Breast epithelium (tissue), 4 donors: ENCODE measurements around the gene RAET1G. TPM values are rescaled to one million over a fixed set of nuclear protein-coding genes. Genes with fewer than 3 reads are reported as not detected.
"Not testable (repeated sequence)": the region's sequence is repeated elsewhere in the genome, so short reads cannot be mapped to it uniquely, and the experiment has no call there.

ENCODE experiments used
- DNase-seq, 2 donors: peaks; one replicate each; pipeline ENCODE4 v3.0.0-alpha.2; 2019; ENCODE audit warnings: low spot score in 2 of 2
- H3K27ac ChIP-seq, 2 donors: fragments of 200-600 bp; sonication (generic) in 1 of 2; one replicate each; pipeline ENCODE4 v1.5.1; 2016 to 2019; ENCODE audit warnings: mild to moderate bottlenecking in 1 of 2
- H3K27me3 ChIP-seq, 2 donors: fragments of 200-600 bp; sonication (generic) in 1 of 2; one replicate each; pipeline versions ENCODE4 v1.5.1 to v1.6.0; 2017 to 2019; ENCODE audit warnings: control low read depth in 1 of 2, mild to moderate bottlenecking in 1 of 2
- H3K36me3 ChIP-seq: fragments of 200-600 bp; one replicate; pipeline ENCODE4 v1.5.1; 2019
- H3K4me1 ChIP-seq, 2 donors: fragments of 200-600 bp; sonication (generic); one replicate each; pipeline ENCODE4 v1.5.1; 2016 to 2019; ENCODE audit warnings: control low read depth in 1 of 2
- H3K4me3 ChIP-seq, 3 donors: fragments of 200-600 bp; sonication (generic); 1 replicate in 2 of 3; 2 replicates in 1 of 3; pipeline ENCODE4 v1.5.1; 2016 to 2019; ENCODE audit warnings: mild to moderate bottlenecking in 3 of 3, moderate library complexity in 2 of 3
- H3K9me3 ChIP-seq, 2 donors: fragments of 200-600 bp; sonication (generic) in 1 of 2; one replicate each; pipeline ENCODE4 v1.5.1; 2016 to 2019; ENCODE audit warnings: control low read depth in 1 of 2
- POLR2A ChIP-seq: fragments of 450-650 bp; IDR thresholded peaks from one replicate; pipeline ENCODE4 v1.6.1; 2016; ENCODE audit warnings: antibody characterized with exemption, mild to moderate bottlenecking, moderate library complexity
- POLR2AphosphoS5 ChIP-seq, 3 donors: sonication (generic); formaldehyde crosslinking; IDR thresholded peaks; one replicate each; pipeline ENCODE4 v1.6.1; 2017; ENCODE audit warnings: antibody characterized with exemption in 3 of 3
- intact Hi-C: fragments of 100-400 bp; cut with DNase I; formaldehyde crosslinking; loops from one replicate; pipeline ENCODE4 v1.15.1; 2023; ENCODE audit warnings: low total_unique reads
- total RNA-seq, 3 donors: library from RNA; depleted of rRNA; stranded (reverse); fragments of >200 nt; gene quantifications; one replicate each; pipeline ENCODE4 v1.1.0, GENCODE V29; 2016
- TF ChIP-seq, protein P1 (sequence below), 3 donors: fragments of 450-650 bp; IDR thresholded peaks; one replicate each; pipeline ENCODE4 v1.5.1; 2016 to 2017; ENCODE audit warnings: antibody characterized with exemption in 3 of 3, mild to moderate bottlenecking in 3 of 3, moderate library complexity in 3 of 3

The RAET1G gene
- total RNA-seq, 3 donors from 2014 or later = 2.2 TPM; not detected in 2

DNA sequence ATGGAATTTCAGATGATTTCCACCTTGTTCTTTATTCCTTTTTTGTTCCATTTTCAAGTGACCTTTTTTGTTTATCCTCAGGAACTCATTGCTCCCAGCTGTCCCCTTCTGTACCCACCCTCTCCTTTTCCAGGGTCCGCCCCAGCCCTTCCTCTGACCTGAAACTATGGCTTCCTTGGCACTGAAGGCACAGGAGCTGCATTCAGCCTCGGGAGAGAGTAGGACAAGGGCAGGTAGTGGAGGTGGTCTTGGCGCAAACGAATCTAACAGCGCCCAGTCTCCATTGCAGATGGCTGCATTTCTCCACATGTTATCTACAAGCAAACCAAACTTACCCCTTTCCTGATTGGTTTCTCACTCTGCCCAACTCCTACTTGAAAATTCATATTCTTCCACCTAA is 10.1 kb upstream of the RAET1G start:
- no peaks in the 10 kb centered on the region for H3K36me3 ChIP-seq
- H3K9me3 ChIP-seq = no peaks in the 10 kb centered on the region
- TF ChIP-seq POLR2A = no peak
- TF ChIP-seq POLR2AphosphoS5 (IDR thresholded peaks at IDR 0.05) = no peak
- TF ChIP-seq, protein P1, sequence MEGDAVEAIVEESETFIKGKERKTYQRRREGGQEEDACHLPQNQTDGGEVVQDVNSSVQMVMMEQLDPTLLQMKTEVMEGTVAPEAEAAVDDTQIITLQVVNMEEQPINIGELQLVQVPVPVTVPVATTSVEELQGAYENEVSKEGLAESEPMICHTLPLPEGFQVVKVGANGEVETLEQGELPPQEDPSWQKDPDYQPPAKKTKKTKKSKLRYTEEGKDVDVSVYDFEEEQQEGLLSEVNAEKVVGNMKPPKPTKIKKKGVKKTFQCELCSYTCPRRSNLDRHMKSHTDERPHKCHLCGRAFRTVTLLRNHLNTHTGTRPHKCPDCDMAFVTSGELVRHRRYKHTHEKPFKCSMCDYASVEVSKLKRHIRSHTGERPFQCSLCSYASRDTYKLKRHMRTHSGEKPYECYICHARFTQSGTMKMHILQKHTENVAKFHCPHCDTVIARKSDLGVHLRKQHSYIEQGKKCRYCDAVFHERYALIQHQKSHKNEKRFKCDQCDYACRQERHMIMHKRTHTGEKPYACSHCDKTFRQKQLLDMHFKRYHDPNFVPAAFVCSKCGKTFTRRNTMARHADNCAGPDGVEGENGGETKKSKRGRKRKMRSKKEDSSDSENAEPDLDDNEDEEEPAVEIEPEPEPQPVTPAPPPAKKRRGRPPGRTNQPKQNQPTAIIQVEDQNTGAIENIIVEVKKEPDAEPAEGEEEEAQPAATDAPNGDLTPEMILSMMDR (IDR thresholded peaks at IDR 0.05) = no peak
- H3K4me1 ChIP-seq = no peaks in the 10 kb centered on the region
- no peak overlapping the region for H3K27ac ChIP-seq
- intact Hi-C loops = no loop called here
- no peak for DNase-seq
- peaks cover 0 to 30% of the 10 kb centered on the region in 2 donors for H3K27me3 ChIP-seq
- no peak overlapping the region for H3K4me3 ChIP-seq

GRCh38 chr6:149931501-149931900 is 8.6 kb upstream of the RAET1G start:
- no peak overlapping the region for H3K27ac ChIP-seq
- no peak for TF ChIP-seq POLR2A
- no peak for TF ChIP-seq POLR2AphosphoS5 (IDR thresholded peaks at IDR 0.05)
- TF ChIP-seq, protein P1 (IDR thresholded peaks at IDR 0.05) = no peak
- no peak overlapping the region for H3K4me3 ChIP-seq
- peaks cover 0 to 18% of the 10 kb centered on the region in 2 donors for H3K27me3 ChIP-seq
- H3K9me3 ChIP-seq = no peaks in the 10 kb centered on the region
- DNase-seq = no peak
- H3K36me3 ChIP-seq = no peaks in the 10 kb centered on the region
- no peaks in the 10 kb centered on the region for H3K4me1 ChIP-seq
- intact Hi-C loops = no loop called here

GRCh38 chr6:149929422-149929821 is 6.5 kb upstream of the RAET1G start:
- intact Hi-C loops = loop anchor here (5.0 kb wide), 1 partner anchor 92 kb away; no protein-coding TSS in a partner anchor
- Histone ChIP-seq H3K9me3 (no peaks in the 10 kb centered on the region), H3K27ac (no peak overlapping the region), H3K36me3 (no peaks in the 10 kb centered on the region), H3K4me1 (peaks cover 0 to 4% of the 10 kb centered on the region in 2 donors), H3K27me3 (peaks cover 0 to 2% of the 10 kb centered on the region in 2 donors), H3K4me3 (no peak overlapping the region)
- TF ChIP-seq, protein P1 (IDR thresholded peaks at IDR 0.05) = no peak
- TF ChIP-seq POLR2A = no peak
- no peak for TF ChIP-seq POLR2AphosphoS5 (IDR thresholded peaks at IDR 0.05)
- DNase-seq = no peak

- not testable (repeated sequence) for H3K9me3 ChIP-seq, H3K27ac ChIP-seq, H3K36me3 ChIP-seq, H3K4me3 ChIP-seq, DNase-seq, H3K27me3 ChIP-seq, H3K4me1 ChIP-seq
- intact Hi-C loops = loop anchor here (5.0 kb wide), 1 partner anchor 90 kb away; no protein-coding TSS in a partner anchor
Measured at GRCh38 chr6:149927025-149927424, 4.1 kb upstream of the RAET1G start.

DNA sequence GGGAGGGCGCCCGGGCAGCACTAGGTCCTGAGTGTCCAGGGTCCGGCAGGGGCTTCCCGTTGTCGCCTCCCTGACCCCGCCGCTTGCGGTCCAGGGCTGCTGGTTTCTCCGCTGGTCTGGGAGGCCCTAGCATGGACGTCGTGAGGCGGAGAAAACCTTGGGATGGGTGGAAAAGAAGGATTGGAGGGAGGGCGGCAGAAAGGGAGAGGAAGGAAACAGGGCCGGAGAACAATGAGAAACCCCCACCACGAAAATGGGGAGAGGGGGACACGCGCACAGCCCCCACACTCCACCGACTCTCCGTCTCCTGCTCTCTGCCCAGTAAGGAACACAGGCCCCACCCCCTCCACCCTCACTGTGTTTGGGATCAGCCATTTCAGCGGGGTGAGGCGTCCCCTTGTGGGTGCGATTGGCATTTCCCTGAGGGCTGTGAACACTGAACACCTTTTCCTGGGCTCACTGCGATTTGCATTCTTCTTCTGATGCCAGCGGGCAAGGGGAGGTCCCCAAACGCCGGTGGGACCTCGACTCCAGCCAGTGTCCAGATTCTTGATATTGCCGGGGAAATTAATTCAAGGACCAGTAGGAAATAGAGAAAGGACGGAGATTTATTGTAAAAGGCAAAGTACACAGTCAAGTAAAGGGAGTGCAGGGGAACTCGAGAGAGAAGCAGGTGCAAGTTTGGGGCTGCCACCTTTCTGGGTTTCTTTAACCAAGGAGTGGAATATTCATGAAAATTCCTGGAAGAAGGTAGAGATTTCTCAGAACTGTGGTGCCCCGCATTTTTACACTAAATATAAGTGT is 3.3 kb upstream of the RAET1G start:
- peak overlapping the region; percentile 43 to 66 (median 59) for H3K4me3 ChIP-seq
- H3K27ac ChIP-seq = peak overlapping the region; percentile 66 to 68
- no peaks in the 10 kb centered on the region for H3K9me3 ChIP-seq
- no peaks in the 10 kb centered on the region for H3K36me3 ChIP-seq
- no peaks in the 10 kb centered on the region for H3K27me3 ChIP-seq
- H3K4me1 ChIP-seq = peaks cover 0 to 4% of the 10 kb centered on the region in 2 donors
- peak; percentile 90 to 92 for DNase-seq
- intact Hi-C loops = loop anchor here (5.0 kb wide), 1 partner anchor 89 kb away; no protein-coding TSS in a partner anchor
- TF ChIP-seq, protein P1 (IDR thresholded peaks at IDR 0.05) = peak; percentile 97 to 99 (median 99)
- TF ChIP-seq POLR2A (no peak), POLR2AphosphoS5 (IDR thresholded peaks at IDR 0.05) (no peak)
